GM18907 (cell line): Measurements from ENCODE around the gene KCNK1.

ENCODE experiments used
- ATAC-seq: cut with Tn5 transposase; IDR thresholded peaks from one replicate; pipeline ENCODE4 v1.9.1; 2021; ENCODE audit warnings: mild to moderate bottlenecking, moderate library complexity; ENCODE audit not compliant: unreplicated experiment

The KCNK1 gene

DNA sequence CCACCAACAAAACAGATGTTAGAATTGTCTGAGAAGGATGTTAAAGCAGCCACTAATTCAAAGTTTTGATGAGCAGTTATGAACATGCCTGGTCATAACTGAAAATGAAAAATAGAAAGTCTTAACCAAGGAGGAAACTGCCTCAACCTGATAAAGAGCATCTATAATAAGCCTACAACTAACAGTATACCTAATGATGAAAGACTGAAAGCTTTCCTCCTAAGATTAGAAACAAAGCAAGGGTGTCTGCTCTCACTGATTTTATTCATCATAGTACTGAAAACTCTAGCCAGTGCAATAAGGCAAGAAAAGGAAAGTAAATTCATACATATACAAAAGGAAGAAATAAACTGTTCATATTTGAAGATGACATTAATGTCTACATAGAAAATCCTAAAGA is 82.0 kb downstream of the KCNK1 start:
- ATAC-seq, result no peak

DNA sequence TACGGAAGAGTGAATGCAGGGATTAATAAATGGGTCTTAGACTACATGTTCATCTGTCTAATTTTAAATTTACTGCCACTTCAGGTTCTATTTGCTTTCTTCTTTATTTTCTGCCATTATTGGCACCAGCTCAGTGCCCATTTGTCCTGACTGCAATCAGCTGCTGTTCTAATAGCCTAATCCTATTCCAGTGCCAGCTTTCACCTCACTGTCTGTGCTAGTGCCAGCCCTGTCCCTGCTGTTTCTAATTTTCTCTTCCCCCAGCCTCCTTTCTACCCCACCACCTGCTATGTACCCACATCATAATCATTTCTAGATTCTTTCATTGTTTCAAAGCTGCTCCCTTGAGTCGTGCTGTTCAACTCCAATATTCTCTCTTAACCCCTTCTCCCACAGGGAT is 86.4 kb downstream of the KCNK1 start:
- no peak for ATAC-seq

DNA sequence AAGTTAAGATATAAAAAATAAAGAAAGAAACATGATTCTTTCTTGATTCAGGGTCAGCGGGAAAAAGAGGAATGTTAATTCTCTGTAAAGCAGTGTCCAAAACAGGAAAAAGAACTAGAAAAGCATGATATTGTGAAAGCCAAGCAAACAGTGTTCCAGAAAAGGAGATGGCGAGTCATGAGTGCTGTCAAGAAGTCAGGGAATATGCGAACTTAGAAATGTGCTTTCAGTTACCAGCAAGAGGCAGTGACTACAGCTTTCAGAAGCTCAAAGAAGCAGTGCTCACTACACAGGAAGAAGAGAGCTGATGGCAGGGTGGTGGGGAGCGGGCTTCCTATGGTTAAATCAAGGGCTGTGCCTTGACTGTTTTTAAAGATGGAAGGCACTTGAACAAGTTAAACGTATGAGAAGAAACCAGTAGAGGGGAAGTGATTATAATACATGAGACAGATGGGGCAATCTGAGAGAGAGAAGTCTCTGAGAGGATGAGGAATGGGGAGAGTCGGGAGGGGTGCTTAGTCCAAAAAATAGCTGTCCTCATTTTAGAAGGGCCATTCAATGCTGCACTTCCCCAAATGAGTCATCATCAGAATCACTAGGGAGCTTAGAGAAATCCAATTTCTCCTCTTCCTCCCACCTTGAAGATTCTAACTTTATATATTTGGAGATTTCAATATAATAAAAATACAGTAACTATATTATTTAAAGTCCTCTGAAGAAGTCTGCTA is 90.4 kb downstream of the KCNK1 start:
- no peak for ATAC-seq

DNA sequence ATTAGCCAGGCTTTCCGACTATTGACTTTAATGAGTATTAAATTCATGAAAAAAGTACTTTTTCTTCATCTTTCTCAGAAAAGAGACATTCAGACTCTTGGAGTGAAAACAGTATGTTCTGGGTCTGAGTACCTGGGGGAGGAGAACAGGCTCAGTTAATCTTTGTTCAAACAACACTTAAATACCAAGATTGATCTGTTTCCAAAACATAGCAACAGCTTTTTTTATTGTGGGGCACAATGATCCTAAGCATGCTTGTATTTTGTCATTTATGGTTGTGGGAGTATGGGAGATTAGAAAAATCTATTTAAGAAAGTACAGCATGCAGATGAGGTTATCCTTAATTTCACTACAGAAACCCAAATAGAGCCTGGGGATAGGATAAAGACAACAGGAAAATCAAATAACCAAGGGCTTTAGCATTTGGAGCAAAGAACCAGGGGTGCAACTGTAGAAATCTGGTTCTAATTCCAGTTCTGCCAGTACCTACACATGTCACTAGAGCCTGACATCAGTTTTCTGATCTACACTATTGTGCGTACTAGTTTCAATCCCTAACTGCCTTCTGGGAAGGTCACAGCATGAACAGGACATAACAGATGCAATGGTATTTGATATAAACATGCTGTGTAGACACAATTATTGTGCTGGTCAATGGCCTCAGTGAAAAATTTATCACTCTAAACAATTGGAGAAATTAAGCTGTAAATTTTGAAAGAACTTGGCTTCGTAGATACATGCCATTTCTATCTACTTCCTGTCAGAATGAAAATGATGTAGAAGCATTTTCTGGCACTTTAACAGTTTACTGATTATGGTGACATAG is 91.2 kb downstream of the KCNK1 start:
- no peak for ATAC-seq

DNA sequence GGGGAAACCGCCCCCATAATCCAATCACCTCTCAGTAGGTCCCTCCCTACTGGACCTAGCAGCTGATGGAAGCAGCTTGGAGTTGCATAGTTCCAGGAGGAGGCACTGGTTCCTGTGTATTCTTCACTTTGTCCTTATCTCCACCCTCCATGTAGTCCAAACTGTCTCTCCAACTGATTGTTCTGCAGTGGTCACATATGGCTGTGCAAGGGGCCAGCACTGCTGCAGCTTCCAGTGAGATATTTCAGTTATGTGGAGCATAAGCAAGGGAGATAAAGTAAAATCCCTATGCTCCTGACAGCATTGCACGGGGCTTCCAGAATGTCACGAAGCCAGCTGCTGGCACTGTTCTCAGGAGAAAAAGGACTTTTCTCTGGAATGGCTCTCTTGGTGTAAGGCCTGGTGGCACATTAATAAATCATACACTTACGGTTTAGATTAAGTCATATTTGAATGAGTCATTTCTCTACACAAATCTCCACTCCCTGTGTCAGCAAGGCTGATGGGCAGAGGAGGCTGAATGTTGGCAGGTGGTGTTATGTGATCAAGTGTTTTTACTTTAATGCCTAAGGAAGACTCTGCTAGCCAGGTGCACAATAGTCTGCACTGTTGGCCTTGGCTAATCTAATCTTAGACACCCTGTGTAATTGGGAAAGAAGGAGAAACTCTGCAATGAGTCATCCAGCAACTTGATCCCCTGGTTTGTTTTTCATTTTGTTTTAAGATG is 93.4 kb downstream of the KCNK1 start:
- no peak for ATAC-seq

DNA sequence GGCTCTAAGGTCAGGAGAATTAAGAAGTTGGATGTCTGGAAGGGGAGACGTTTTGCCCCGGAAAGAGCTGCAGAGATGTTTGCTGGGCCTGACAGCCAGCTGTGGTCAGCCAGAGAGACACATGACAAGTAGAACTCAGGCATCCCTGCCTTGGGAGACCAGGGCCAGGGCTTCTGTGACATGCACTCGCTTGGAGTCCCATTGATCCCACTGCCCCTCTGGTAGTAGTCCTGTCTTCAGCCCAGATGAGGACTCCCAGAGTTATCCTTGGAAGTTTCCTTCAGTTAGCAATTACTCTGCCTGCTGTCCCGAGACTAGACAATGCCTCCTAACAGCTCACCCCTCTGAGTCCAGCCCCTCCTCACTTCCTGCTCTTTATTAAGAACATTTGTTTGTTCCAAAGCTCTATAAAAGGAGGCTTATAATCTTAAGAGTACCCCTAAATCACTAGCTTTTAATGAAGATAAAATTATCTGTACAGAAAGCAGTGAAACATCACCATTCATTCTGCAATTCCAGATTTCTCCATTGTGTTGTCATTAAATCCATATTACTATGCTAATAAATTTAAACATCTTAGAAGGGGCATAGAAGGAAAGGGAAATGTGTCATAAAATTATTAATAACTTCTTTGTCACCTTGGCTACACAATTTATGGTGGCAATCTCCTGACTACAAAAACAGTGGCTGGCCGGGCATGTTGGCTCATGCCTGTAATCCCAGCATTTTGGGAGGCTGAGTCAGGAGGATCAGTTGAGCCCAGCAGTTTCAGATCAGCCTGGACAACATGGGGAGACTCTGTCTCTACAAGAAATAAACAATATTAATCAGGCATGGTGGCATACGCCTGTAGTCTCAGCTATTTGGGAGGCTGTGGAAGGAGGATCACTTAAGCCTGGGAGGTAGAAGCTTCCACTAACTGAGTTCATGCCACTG is 94.2 kb downstream of the KCNK1 start:
- ATAC-seq, result no peak

DNA sequence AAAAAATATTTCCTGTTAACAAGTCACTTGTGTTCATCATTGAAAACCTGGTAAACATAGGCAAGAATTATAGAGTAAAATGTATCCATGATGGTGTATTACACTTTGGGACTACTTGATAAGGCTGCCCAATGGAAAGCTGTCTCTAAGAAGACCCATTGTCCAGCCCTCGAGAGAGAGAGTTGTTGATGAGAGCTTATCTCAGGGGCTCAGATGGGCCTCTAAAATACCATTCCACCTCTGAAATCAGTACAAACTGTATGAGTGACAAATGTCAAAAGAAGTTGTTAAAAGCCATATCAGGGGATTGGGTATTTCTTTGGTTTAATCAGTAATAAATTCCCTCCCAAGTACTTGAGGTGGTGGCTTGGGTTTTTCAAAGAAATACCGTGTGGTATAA is 96.1 kb downstream of the KCNK1 start:
- no peak for ATAC-seq

DNA sequence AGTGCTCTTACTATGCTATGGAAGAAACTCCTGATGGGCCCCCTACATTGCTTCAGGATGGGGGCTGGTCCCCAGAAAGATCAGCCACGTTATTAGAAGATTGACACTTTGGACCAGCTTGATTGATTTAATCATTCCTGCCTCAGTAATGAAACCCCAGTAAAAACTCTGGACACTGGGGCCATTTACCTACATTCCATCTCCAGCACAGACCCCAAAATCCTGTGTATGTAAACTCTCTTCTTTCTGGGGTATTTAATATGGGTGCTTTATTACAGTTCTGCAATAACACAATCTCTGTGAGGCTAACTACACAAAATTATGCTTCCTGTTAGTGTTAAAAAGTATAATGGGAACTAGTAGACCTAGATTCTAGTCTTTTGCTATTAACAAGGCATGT is 96.6 kb downstream of the KCNK1 start:
- no peak for ATAC-seq

DNA sequence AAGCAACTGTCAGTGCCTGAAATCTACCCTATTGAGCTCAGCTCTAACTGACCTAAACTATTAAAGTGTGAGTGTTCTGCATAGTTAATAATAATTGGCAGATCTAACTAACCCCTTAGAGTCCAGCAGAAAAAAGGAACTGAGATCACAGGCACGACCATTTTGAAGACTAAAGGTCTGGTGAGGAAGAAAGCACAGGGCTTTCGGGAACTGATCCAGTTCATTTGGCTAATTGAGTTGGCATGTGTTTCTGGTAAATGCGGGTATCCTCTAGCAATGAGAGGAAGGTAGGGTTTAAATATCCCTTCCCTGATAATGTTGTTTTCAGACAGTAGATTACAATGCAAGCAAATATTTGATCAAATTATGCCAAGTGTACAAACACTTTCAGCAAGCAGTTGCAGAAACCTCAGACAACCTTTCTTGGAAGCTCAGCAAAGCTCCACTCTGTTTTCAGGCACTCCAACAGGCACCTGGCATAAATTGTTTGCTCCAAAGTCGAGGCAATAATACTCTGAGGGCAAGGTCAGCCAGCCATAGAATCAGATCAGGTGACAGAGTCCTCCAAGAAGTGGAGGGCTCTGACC is 100.8 kb downstream of the KCNK1 start:
- no peak for ATAC-seq

DNA sequence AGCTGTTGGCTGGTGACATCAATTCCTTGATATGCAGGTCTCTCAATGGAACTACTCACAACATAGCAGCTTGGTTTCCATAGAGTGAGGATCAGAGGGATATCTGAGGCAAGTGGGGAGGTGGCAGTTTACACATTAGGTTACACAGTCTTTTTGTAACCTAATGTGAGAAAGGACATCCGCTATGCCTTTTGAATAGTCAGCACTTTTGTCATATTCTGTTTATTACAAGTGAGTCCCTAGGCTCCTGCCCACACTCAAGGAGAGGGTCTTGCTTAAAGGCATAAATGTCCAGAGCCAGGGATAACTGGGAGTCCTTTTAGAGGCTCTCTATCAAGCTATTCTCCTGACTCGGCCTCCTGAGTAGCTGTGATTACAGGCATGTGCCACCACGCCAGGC is 104.2 kb downstream of the KCNK1 start:
- ATAC-seq, result no peak

DNA sequence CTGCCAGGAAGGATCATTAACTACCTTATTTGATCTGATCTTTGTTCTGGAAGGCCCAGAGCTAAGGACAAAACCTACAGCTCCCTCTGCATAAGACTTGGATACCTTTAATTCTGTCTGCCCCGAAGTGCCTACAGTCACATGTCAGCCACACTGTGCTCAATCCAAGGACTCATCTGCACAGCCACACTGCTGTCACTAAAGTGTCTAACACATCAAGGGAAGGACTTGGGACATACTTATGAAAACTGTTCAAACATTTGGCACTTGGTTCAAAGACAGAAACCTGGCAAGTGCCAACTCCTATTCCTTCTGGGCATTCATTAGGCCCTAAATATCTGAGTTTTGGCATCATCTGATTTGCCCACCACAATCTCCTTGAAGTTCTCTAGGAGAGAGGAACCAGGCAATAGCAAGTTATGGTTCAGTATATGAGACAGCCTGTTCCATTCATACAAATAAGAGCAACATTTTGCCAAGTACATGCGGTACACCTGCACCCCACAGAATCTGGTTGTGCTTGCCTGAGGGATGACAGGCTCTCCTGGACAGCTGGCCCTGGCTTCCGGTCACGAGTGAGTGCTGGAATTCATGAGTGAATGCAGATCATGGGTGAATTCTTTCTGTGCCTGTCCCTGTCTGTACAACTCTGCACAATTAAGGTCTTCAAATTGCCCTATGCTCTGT is 105.9 kb downstream of the KCNK1 start:
- no peak for ATAC-seq

DNA sequence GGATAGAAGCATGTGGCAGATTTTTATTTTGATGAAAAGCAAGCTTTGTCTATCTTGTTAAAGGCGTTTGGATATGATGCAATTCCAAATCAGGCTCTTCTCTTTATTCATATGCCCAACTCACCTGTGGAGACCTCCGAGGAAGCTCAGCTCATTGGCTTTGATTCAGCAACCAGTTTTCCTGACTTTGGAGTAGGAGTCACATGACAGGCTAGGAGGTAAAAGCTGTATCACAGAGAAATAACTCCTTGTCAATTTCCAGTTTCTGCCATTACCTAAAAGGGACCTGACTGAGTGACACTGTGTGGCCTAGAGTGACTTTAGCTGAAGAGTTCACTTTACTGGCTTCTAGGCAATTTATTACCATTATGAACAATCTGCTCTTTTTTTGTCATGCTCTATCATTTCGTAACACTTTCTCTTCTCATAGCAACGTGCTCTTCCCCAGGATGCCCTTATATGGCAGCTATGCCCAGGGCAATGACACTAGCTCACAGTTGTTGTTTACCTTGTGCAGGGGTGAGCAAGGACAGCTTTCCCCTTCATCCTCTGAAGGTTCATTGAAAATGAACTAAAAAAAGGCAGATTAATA is 107.2 kb downstream of the KCNK1 start:
- no peak for ATAC-seq
